HG03097 (cell line): ENCODE results near the gene ABCC2.

Experiments
- ATAC-seq: cut with Tn5 transposase; IDR thresholded peaks from one replicate; pipeline ENCODE4 v1.9.1; 2021; ENCODE audit not compliant: unreplicated experiment, low FRiP score

The ABCC2 gene

DNA sequence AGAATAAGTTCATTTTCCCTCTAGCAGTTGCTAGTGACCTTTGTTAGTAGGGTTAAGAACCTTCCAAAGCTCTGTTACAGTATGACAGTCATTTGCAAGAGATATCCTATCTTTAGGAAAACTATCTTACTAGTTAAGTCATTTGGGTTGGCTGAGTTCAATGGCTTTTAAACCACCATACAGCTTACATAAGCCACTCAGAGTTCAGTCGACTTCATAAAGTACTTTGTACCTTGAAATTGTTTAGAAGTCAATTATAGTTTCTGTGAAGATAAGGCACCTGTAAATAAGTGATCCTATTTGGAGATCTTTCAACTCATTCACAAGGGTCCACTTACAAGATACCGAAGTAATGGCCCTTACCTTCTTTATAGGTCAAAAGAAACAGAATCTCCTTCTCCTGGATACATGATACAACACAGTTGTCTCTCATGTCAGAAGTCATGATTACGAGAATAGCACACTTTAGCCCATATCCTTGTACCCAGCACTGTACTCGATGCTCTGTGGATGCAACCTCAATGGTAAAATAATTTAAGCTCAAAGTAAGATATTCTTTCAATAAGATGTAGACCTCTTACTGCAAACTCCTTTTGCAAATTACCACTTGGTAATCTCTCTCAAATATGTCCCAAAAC lies 11.9 kb upstream of the ABCC2 start:
- ATAC-seq, result no peak

DNA sequence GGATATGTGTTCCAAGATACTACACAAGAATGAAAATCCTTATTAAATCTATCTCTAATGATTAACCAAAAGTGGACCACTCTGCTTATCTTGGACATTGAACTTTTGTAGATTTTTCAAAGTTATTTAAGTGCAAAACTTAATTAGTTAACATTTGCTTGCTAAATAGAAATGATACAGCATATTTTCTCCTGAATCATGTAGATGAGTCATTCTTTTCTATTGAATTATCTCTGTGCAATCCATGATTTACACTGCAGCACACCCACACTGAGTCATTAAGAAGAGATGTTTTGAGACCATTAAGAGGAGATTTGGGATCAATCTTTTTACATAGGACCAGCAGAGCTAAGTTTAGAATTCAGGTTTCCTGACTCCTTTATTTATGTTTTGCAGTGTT lies 6.6 kb upstream of the ABCC2 start:
- no peak for ATAC-seq

DNA sequence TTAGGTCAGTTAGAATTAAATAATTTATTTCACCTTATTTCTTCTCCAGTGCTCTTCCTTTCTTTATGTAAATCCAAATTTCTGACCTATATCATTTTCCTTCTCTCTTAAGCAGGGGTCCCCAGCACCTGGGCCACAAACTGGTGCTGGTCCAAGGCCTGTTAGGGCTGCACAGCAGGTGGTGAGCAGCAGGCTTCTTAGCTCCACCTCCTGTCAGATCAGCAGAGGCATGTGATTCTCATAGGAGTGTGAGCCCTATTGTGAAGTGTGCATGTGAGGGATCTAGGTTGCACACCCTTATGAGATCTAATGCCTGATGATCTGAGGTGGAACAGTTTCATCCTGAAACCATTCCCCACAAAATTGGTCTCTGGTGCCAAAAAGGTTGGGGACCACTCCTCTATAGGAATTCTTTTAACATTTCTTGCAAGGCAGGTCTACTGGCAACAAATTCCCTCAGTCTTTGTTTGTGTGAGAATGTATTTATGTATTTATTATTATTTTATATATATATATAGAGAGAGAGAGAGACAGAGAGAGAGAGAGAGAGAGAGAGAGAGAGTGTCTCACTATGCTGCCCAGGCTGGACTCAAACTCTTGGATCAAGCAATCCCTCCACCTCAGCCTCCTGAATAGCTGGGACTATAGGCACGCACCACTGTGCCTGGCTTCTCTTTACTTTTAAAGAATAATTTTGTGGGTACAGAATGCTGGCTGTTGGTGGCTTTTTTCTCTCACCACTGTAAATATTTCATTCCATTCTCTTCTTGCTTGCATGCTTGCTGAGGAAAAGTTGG lies 4.3 kb upstream of the ABCC2 start:
- ATAC-seq, result no peak

DNA sequence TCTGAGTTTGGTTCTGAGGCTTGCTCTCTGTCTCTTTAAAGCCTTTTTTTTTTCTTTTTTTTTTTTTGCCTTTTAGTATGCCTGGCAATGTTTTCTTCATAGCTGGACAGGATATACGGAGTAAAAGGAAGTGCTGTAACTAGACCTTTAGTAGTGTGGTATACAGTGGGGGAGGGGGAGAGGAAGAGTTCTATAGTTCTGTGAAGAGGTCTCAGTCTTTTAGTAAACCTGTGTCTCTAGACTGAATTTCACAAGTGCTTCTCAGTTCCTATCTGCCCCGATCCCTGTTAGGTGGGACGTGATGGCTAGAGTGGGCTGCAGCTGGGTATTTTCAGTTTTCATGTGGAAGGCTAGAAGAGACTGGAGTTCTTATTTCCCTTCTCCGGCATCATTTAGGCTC lies 3.1 kb upstream of the ABCC2 start:
- no peak for ATAC-seq

DNA sequence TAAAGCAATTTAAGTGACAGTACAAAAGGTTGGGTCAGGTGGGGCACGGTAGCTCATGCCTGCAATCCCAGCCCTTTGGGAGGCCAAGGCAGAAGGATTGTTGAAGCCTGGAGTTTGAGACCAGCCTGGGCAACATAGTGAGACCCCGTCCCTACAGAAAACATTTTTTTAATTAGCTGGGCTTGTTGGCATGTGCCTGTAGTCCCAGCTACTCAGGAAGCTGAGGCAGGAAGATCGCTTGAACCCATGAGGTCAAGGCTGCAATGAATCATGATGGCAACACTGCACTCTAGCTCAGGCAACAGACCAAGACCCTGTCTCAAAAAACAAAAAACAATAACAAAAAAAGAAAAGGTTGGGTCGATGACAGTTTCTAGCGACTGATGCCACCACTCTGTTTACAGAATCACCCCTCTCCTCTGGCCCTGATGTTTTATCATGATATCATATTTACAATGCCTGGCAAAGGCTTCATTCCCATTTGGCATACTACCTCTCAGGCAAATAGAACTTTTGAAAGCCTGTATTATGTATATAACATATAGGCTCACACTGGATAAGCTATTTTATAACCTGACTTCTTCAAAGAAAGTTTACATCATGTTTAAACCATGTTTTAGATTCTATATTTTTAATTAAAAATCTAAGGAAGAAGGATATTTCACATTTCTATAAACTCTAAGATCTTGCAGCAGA lies 558 bp upstream of the ABCC2 start:
- ATAC-seq, result no peak

DNA sequence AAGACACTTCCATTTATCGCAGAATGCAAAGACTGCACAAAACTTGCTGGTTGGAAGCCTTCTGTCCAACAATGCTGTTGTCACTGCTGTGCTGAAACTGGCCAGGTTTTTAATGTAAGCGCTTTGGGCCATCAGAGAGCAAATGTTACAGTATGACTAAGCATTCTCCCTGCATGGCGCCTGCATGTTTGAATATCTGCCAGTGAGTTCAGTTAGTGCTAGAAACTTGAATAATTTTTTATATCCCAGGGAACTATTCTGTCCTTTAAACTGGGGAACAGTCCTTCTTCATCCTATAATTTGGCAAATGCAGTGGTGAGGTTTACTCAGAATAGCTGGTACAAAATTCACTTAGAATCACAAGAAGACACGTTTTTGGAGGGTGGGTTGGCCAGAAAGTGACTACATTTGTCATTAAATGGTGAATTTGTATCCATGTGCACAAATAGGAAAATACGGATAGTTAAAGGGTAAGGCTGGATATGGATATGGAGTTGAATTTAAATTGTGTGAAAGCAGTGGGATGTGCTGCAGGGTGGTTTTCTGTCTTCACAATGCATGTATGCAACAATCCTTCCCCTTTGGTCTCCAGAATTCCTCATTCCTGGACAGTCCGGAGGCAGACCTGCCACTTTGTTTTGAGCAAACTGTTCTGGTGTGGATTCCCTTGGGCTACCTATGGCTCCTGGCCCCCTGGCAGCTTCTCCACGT lies 1.7 kb downstream of the ABCC2 start:
- no peak for ATAC-seq

DNA sequence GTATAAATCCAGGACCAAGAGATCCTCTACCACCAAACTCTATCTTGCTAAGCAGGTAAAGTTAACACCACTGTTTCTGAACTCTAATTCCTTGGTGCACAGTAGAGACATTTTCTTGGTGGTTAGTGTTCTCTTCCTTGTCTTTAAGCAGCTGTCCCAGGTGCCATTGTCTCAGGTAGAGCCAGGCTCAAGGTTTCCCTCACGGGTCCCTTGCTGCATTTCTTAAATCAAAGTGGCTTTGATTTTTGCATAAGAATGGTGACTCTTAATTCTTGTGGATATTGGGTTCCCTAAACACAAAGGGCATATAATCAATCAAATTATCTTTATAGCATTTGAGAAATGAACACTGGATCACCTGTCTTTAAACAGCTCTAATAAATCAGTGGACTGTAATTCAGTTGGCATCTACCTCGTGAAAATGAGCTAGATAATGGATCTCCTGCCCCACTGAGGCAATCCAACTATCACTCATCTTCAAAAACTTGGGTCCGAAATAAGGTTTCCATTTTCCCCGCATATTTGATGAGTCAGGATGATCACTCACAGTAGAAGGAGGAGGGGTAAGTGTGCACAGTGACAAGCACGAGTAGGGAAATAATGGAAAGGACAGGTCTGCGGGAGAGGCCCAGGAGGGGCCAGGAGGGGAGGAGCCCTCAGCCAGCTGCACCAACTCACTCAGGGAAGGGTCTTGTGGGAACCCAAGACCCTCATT lies 2.4 kb downstream of the ABCC2 start:
- no peak for ATAC-seq

DNA sequence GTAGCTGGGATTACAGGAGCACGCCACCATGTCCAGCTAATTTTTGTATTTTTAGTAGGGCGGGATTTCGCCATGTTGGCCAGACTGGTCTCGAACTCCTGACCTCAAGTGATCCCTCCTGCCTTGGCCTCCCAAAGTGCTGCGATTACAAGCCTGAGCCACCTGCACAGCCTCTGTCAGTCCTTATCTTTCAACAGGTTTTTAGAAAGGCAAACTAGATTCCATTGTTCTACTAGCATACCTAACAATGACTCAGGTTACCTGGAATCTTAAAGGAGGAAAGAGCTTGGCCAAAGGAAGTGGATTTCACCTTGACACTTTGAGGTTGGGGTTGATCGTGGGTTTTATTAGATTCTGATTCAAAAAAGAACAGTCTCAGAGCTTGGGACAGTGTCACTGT lies 3.2 kb downstream of the ABCC2 start:
- no peak for ATAC-seq

DNA sequence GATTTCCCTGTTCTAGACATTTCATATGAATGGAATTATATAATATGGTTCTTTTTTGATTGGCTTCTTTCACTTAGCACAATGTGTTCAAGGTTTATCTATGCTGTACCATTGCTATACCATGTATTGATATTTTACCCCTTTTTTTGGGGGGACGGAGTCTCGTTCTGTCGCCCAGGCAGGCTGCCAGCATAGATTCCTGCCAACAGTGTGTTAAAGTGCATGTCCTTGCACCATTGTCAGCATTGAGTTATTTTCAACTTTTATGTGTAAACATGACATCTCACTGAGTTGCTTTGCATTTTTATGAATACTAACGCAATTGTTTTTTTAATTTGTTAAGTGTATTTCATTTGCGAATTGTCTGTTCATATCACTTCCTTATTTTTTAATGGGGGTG lies 4.9 kb downstream of the ABCC2 start:
- ATAC-seq, result no peak

DNA sequence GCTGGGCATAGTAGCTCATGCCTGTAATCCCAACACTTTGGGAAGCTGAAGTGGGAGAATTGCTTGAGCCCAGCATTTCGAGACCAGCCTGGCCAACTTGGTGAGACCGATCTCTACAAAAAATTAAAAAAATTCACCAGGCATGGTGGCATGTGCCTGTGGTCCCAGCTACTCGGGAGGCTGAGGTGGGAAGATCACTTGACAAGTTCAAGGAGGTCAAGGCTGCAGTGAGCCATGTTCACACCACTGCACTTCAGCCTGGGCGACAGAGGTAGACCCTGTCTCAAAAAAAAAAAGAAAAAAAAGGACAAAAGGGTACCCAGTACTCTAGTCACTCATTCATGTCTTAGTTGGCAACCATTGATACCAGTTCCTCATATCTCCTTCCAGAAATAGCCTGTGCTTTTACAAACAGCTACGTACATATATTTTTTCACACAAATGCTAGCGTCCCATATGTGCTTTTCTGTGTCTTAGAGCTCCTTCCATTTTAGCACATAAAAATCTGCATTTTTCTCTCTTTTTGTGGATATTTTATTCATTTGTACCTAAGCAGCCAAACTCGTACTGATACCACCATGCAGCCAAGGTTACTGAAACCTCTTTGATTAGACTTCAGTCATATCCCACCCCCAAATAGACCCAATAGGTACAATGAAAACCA lies 5.5 kb downstream of the ABCC2 start:
- no peak for ATAC-seq

DNA sequence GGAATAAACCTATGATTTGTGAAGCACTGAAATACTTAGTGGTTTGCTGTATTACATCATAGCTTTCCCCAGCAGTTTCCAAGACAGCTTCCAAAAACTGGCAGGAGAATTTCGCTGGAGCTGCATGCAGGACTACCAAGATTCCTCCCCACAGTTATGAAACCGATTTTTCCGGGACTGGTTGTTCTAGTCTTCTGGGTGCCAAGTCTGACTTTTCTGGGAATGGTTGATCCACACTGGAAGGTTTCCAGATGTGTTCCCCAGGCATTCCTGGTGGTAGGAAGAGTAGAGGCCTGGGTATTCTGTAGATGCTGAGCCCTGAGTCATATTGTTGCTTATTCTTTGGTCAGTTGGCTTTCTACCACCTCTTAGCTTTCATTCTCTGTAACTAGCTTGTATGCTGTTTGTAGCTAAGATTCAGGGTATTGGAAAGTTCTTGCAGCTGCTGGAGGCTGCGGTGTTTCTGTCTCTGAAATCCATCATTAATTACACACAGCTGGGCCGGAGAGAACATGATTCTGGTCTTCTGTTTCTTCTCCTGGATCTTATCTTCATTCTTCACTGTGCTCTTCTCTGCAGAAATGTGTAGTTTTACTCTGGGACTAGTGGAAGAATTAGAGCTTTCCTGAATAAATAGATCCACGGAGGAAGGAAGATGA lies 6.3 kb downstream of the ABCC2 start:
- ATAC-seq, result no peak

DNA sequence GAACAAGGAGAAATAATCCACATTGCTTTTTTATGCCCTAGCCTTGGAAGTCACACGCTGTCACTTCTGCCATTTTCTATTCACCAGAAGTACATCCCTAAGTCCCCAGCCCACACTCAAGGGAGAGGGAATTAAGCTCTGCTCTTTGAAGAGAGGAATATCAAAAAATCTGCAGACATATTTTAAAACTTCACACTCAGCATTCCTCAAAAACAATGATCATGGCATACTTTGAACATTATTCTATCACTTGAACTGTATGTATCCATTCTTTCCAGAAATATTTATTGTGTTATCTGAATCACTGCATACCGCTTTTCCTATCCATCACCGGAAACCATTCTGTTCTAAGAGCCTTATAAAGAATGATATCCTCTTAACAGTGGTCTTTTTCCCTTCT lies 9.4 kb downstream of the ABCC2 start:
- no peak for ATAC-seq

DNA sequence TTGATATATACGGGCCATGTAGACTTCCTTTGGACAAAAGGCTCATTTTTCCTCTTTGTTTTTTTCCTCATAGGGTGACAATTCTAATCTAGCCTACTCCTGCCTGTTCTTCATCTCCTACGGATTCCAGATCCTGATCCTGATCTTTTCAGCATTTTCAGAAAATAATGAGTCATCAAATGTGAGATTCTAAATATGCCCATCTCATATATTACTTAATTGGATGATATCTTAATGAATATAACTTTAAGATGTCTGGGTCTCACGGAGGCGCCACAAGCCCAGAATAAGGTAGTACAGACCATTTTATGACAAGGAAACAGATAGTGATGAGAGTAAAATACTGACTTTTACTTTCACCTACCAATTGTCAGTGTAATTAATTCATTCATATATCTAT lies 11.4 kb downstream of the ABCC2 start:
- no peak for ATAC-seq

DNA sequence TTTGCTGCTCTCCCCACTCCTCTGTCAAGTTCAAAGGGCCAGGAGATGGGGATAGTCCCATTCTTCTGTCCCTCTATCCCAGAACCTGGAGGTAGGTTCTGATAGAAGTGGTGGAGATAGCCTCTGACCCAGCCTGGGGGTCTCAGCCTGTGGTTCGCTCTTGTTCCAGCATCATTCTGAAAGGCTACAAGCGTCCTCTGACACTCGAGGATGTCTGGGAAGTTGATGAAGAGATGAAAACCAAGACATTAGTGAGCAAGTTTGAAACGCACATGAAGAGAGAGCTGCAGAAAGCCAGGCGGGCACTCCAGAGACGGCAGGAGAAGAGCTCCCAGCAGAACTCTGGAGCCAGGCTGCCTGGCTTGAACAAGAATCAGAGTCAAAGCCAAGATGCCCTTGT lies 14.5 kb downstream of the ABCC2 start:
- no peak for ATAC-seq

DNA sequence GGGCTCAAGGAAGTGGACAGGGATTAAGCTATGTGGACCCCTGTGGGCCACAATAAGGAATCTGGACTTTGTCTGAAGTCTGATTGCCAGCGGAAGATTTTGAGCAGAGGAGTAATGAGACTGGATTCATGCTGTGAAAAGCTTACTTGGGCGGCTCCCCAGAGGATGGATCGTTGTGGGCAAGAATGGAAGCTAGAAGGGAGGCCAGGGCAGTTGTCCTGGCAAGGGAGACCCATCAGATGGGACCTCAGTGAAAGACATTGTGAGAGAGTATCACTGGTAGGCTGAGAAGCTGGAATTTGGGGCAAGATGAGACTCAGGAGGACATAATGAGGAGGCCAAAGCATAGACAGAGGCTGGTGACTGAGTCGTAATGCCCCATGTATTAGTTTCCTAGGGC lies 15.6 kb downstream of the ABCC2 start:
- no peak for ATAC-seq

DNA sequence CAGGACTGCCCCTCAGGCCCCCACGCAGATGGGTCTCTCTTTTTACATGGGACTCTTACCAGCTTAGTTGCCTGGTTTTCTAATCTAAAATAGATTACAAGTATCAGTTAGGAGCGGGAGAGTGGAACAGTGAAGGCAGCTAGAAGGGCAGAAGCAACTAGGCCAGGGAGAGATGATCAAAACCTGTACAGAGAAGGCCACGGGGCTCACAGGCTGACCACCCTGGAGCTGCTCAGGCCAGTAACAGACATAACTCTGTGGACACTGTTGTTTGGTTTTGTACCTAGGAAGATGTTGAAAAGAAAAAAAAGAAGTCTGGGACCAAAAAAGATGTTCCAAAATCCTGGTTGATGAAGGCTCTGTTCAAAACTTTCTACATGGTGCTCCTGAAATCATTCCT lies 16.5 kb downstream of the ABCC2 start:
- ATAC-seq, result no peak

DNA sequence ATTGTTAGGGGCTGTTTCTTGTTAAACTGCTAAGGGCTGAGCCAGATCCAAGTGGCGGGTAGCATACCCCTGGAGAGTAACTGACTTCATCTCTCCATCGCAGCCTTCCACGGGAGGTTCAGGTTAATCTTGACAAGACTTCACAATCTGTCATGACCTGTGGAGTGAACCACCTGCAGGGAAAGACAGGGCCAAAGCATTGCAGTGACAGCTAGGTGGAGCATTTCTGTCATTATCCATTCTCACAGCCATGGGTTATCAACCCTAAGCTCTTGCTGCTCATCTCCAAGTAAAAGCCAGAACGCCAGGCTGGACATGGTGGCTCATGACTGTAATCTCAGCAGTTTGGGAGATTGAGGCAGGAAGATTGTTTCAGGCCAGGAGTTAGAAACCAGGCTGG lies 17.2 kb downstream of the ABCC2 start:
- ATAC-seq, result no peak

DNA sequence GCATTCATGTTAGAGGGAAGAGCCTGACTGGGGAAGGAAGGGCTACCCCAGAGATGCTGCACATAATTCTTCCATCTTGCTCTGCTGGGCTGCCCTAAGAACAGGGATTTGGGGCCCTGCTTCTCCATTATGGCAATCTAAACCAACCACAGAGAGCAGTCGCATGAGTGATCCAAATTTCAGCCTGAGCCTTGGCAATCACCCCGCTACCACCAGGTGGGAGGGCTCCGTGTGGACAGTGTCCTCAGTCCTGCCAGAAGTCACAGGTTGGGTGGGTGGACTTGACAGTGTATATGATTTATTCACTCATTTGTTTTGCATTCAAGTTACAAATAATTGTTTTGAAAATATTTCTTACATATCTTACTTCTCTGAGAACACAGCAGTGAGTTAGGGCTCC lies 22.0 kb downstream of the ABCC2 start:
- no peak for ATAC-seq

DNA sequence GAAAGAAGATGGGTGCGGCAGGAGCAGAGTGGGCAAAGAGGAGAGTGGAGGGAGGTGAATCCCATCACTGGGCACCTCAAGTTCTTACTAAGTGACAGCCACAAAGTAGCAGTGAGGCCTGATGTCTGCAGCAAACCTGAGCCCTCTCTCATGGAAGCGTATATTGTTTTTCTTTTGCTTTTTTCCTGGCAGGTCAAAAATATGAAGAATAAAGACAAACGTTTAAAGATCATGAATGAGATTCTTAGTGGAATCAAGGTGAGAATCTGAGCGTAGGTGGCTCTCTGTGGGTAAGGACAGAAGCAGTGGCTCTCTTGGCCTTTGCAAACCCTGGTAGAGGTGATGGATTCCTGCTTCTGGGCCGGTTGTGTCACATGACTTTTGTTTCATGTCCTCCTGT lies 22.8 kb downstream of the ABCC2 start:
- no peak for ATAC-seq

DNA sequence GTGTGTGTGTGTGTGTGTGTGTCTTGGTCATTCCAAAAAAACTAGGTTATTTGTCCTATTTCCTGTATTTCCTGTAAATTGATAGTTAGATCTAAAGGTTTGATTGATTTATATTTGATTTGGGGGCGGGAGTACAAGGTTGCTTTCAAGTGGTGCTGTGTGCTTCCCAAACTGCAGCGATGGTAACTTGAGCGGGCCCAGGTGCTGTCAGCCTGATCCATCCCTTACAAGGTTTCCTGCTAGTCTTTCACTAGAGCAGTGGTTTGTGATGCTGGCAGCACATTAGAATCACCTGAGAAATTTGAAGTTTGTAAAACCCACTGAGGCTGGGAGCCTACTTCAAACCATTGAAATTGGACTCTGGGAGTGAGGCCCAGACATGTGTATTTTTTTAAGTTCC lies 23.7 kb downstream of the ABCC2 start:
- no peak for ATAC-seq
